Measurements from ENCODE around the gene DNAJB11.
"Not testable (repeated sequence)": the region's sequence is repeated elsewhere in the genome, so short reads cannot be mapped to it uniquely, and the experiment has no call there.

DNAJB11 gene

DNA sequence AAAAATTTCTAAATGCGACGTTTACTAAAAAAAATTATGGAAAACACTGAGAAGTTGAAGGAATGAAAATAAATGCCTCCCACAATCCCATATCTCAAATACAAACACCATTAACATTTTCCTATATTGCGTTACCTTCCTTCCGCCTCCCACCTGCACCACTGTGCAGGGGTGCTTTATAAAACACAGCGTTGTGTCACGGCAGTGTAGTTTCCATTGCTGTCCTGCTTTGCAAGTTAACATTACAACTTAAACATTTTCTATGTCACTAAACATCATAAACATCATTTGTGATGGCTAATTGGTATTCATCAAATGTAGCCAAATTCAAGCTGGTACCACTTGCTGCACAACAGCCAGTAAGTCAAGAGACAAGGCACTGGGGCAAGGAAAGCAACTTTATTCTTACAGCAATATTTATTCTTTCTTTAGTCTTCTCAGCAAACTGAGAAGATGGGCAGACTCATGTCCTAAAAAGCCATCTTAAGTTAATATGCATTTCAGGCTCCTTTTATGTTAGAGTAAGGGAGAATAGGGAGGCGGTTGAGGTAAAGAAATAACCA lies 57.4 kb downstream of the DNAJB11 start:
- Histone ChIP-seq H3K79me2 (ENCODE audit: insufficient read depth, low read length) (no peaks in the 10 kb centered on the region), H3K9me3 (ENCODE audit: insufficient read depth, low read length, severe bottlenecking) (no peaks in the 10 kb centered on the region), H3K9ac (ENCODE audit: low read depth, low read length) (no peak overlapping the region), H3K27ac (ENCODE audit: low read length) (no peak overlapping the region), H2AFZ (ENCODE audit: low read depth, low read length) (no peak overlapping the region), H4K20me1 (ENCODE audit: insufficient read depth, low read length) (no peaks in the 10 kb centered on the region), H3K4me3 (ENCODE audit: low read depth in 1 of 2, low read length in 2 of 2) (no peak overlapping the region), H3K27me3 (ENCODE audit: insufficient read depth, low read length, poor library complexity) (peaks cover 4% of the 10 kb centered on the region), H3K4me1 (ENCODE audit: insufficient read depth, low read length) (no peaks in the 10 kb centered on the region), H3K4me2 (ENCODE audit: insufficient read depth, low read length) (no peak overlapping the region), H3K36me3 (ENCODE audit: insufficient read depth, low read length) (no peaks in the 10 kb centered on the region)
- DNase-seq (no peak), ATAC-seq (ENCODE audit: insufficient read depth, low read depth) (no peak)
- no peak for TF ChIP-seq EZH2 (IDR thresholded peaks at IDR 0.05; ENCODE audit: borderline replicate concordance, low read depth, low read length, severe bottlenecking)

- H3K4me3 ChIP-seq (ENCODE audit: low read depth in 1 of 2, low read length in 2 of 2) = no peak overlapping the region
- TF ChIP-seq CTCF (IDR thresholded peaks at IDR 0.05; ENCODE audit: borderline replicate concordance, extremely low read depth, low read length, poor library complexity, severe bottlenecking) = no peak
- TF ChIP-seq EZH2 (IDR thresholded peaks at IDR 0.05; ENCODE audit: borderline replicate concordance, low read depth, low read length, severe bottlenecking) = no peak
- no peak overlapping the region for H3K4me2 ChIP-seq (ENCODE audit: insufficient read depth, low read length)
Observed at GRCh38 chr3:186628756-186629155, 58.2 kb downstream of the DNAJB11 start.

GRCh38 chr3:186630950-186631641 lies 60.6 kb downstream of the DNAJB11 start:
- Histone ChIP-seq H3K9me3 (ENCODE audit: insufficient read depth, low read length, severe bottlenecking) (no peaks in the 10 kb centered on the region), H3K4me2 (ENCODE audit: insufficient read depth, low read length) (no peak overlapping the region), H3K4me1 (ENCODE audit: insufficient read depth, low read length) (no peaks in the 10 kb centered on the region), H3K9ac (ENCODE audit: low read depth, low read length) (no peak overlapping the region), H4K20me1 (ENCODE audit: insufficient read depth, low read length) (no peaks in the 10 kb centered on the region), H3K27me3 (ENCODE audit: insufficient read depth, low read length, poor library complexity) (peaks cover 9% of the 10 kb centered on the region), H2AFZ (ENCODE audit: low read depth, low read length) (no peak overlapping the region), H3K79me2 (ENCODE audit: insufficient read depth, low read length) (no peaks in the 10 kb centered on the region), H3K36me3 (ENCODE audit: insufficient read depth, low read length) (no peaks in the 10 kb centered on the region), H3K4me3 (ENCODE audit: low read depth in 1 of 2, low read length in 2 of 2) (no peak overlapping the region), H3K27ac (ENCODE audit: low read length) (no peak overlapping the region)
- TF ChIP-seq EZH2 (IDR thresholded peaks at IDR 0.05; ENCODE audit: borderline replicate concordance, low read depth, low read length, severe bottlenecking) = no peak
- no peak for TF ChIP-seq CTCF (IDR thresholded peaks at IDR 0.05; ENCODE audit: borderline replicate concordance, extremely low read depth, low read length, poor library complexity, severe bottlenecking)
- ATAC-seq (ENCODE audit: insufficient read depth, low read depth) (no peak), DNase-seq (no peak)

More at GRCh38 chr3:186628756-186629155, 58.2 kb downstream of the DNAJB11 start:
- no peaks in the 10 kb centered on the region for H4K20me1 ChIP-seq (ENCODE audit: insufficient read depth, low read length)
- no peak overlapping the region for H2AFZ ChIP-seq (ENCODE audit: low read depth, low read length)
- ATAC-seq (ENCODE audit: insufficient read depth, low read depth) (no peak), DNase-seq (no peak)
- no peaks in the 10 kb centered on the region for H3K36me3 ChIP-seq (ENCODE audit: insufficient read depth, low read length)
- H3K9ac ChIP-seq (ENCODE audit: low read depth, low read length) = no peak overlapping the region
- peaks cover 4% of the 10 kb centered on the region for H3K27me3 ChIP-seq (ENCODE audit: insufficient read depth, low read length, poor library complexity)
- no peaks in the 10 kb centered on the region for H3K4me1 ChIP-seq (ENCODE audit: insufficient read depth, low read length)
- no peaks in the 10 kb centered on the region for H3K9me3 ChIP-seq (ENCODE audit: insufficient read depth, low read length, severe bottlenecking)
- no peak overlapping the region for H3K27ac ChIP-seq (ENCODE audit: low read length)
- H3K79me2 ChIP-seq (ENCODE audit: insufficient read depth, low read length) = no peaks in the 10 kb centered on the region

DNA sequence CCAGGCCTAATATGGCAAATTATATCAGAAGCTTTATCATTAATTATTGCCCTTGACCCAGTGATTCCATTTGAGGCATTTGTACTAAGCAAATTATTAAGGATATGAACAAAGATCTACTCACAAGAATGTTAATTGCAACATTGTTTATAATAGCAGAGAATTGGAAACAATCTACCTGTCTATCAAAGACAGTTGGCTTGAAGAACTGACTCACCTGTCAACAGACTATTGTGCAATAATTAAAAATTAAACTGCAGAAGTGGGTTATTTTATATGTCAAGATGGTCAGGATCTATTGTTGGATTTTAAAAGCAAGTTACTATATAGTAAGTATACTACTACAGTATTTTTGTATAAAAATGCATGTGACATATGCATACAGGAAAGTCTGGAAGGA lies 63.0 kb downstream of the DNAJB11 start:
- DNase-seq (no peak), ATAC-seq (ENCODE audit: insufficient read depth, low read depth) (no peak)
- H3K4me2 ChIP-seq (ENCODE audit: insufficient read depth, low read length) = no peak overlapping the region
- no peaks in the 10 kb centered on the region for H3K4me1 ChIP-seq (ENCODE audit: insufficient read depth, low read length)
- H2AFZ ChIP-seq (ENCODE audit: low read depth, low read length) = no peak overlapping the region
- H3K9me3 ChIP-seq (ENCODE audit: insufficient read depth, low read length, severe bottlenecking) = no peaks in the 10 kb centered on the region
- no peaks in the 10 kb centered on the region for H3K36me3 ChIP-seq (ENCODE audit: insufficient read depth, low read length)
- H3K79me2 ChIP-seq (ENCODE audit: insufficient read depth, low read length) = no peaks in the 10 kb centered on the region
- peaks cover 21% of the 10 kb centered on the region for H3K27me3 ChIP-seq (ENCODE audit: insufficient read depth, low read length, poor library complexity)
- no peak overlapping the region for H3K4me3 ChIP-seq (ENCODE audit: low read depth in 1 of 2, low read length in 2 of 2)
- no peaks in the 10 kb centered on the region for H4K20me1 ChIP-seq (ENCODE audit: insufficient read depth, low read length)
- H3K9ac ChIP-seq (ENCODE audit: low read depth, low read length) = no peak overlapping the region
- no peak overlapping the region for H3K27ac ChIP-seq (ENCODE audit: low read length)
- TF ChIP-seq CTCF (IDR thresholded peaks at IDR 0.05; ENCODE audit: borderline replicate concordance, extremely low read depth, low read length, poor library complexity, severe bottlenecking) = no peak
- no peak for TF ChIP-seq EZH2 (IDR thresholded peaks at IDR 0.05; ENCODE audit: borderline replicate concordance, low read depth, low read length, severe bottlenecking)

DNA sequence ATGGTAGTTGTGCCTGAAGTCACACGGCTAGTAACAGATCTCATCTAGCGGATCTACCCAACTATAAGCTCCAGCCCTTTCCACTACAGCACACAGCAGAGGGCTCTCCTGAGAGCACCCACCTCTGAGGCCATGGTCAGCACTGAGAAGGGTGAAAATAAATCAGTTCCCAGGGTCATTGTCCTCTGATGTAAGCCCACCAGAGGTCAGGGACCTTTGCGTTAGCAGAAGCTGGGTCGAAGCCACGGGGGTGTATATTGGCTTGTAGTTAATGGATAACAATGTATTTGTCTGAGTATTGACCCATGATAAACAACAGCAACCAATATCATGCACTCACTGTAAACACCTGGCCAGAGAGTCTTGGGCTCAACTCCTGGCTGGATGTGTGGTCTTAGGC lies 63.7 kb downstream of the DNAJB11 start:
- H3K4me3 ChIP-seq (ENCODE audit: low read depth in 1 of 2, low read length in 2 of 2); H3K36me3 ChIP-seq (ENCODE audit: insufficient read depth, low read length); H4K20me1 ChIP-seq (ENCODE audit: insufficient read depth, low read length); H3K4me1 ChIP-seq (ENCODE audit: insufficient read depth, low read length); H2AFZ ChIP-seq (ENCODE audit: low read depth, low read length); H3K79me2 ChIP-seq (ENCODE audit: insufficient read depth, low read length); H3K4me2 ChIP-seq (ENCODE audit: insufficient read depth, low read length); DNase-seq; H3K9ac ChIP-seq (ENCODE audit: low read depth, low read length); H3K9me3 ChIP-seq (ENCODE audit: insufficient read depth, low read length, severe bottlenecking); H3K27ac ChIP-seq (ENCODE audit: low read length); ATAC-seq (ENCODE audit: insufficient read depth, low read depth): not testable (repeated sequence)
- H3K27me3 ChIP-seq (ENCODE audit: insufficient read depth, low read length, poor library complexity) = peaks cover 21% of the 10 kb centered on the region
